GM12892 (cell line): ENCODE data around the gene MLXIP.

Experiments used
- DNase-seq: peaks from one replicate; pipeline ENCODE4 v3.0.0; 2011; ENCODE audit not compliant: insufficient read length
- FAIRE-seq: peaks from 2 replicates; lab custom pipeline; 2011; peaks lifted over from hg19 to GRCh38; lab: Jason Lieb, UNC
- POLR2A ChIP-seq: IDR thresholded peaks from 2 replicates; pipeline ENCODE4 v1.6.1; 2011; ENCODE audit warnings: low read depth, low read length, control low read depth
- POLR2AphosphoS5 ChIP-seq: IDR thresholded peaks from 2 replicates; pipeline ENCODE4 v1.6.1; 2011; ENCODE audit warnings: low read depth, low read length, control low read depth
- TAF1 ChIP-seq: IDR thresholded peaks from 2 replicates; pipeline ENCODE4 v1.6.1; 2011; ENCODE audit warnings: low read depth, mild to moderate bottlenecking, control low read depth, low read length, borderline replicate concordance

Gene MLXIP

DNA sequence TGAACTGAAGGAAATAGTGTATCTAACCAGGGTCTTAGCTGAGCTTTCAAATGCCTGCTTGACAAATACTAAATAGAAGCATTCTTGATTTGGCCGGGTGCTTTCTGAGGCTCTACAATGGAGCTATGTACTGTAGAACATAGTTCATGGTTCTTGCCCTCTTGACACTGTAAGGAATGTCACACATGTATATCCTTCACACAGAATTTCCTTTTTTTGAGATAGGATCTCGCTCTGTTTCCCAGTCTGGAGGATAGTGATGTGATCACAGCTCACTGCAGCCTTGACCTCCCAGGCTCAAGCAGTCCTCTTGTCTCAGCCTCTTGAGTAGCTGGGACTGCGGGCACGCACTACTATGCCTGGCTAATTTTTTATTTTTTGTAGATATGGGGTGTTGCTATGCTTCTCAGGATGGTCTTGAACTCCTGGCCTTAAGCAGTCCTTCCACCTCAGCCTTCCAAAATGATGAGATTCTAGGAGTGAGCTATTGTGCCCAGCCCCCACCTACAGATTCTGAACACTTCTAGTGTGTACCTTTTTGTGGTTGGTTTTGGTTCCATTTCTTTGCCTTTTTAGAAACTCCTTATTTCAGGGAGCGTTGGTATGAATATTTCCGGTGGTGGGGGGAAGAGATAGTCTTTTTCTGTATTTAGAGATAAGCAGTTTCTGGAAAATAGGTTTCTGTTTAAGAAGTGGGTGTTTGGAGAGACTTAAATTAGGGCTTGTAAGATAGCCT, 4.2 kb downstream of the MLXIP start:
- FAIRE-seq (no peak), DNase-seq (no peak)
- TF ChIP-seq POLR2AphosphoS5 (no peak), POLR2A (no peak), TAF1 (no peak)

DNA sequence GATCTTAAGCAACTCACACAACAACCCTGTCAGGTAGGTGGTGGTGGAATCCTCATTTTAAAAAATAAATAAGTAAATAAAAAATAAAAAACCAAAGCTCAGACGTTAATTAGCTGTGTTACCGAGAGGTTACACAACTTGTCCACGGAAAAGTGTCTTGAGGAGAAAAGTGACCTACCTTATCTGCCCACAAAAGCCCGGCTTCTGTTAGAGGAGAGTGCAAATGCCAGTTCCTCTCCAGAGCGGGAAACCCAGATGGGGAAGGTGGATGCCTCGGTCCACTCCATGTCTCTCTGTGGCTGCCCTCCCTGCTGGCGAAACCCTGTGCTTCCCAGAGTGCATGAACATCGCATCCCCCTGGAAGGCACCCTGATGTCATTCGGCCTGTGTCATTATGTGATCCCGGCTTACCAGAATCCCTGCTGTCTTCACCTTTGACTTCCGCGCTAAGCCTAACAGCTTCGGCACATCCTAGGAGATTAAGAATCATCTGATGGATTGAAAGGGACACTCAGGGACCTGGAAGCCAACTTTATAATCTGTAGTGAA, 6.4 kb downstream of the MLXIP start:
- no peak for FAIRE-seq
- TF ChIP-seq POLR2A (no peak), POLR2AphosphoS5 (no peak), TAF1 (no peak)
- no peak for DNase-seq

DNA sequence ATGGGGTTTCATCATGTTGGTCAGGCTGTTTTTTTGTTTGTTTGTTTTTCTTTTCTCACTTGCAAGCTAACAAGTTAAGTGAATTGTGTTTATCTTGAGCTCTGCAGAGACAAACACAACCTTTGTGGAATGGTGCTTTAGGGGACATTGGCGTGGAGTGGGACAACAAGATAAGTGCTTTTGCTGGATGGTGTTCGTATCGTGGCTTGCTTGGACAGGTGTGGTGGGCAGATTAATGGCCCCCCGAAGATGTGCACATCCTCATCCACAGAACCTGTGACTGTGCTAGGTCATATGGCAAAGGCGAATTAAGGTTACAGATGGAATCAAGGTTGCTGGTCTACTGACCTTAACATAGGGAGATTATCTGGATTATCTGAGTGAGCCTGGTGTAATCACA, 7.0 kb downstream of the MLXIP start:
- DNase-seq (no peak), FAIRE-seq (no peak)
- no peak for TF ChIP-seq POLR2A
- TF ChIP-seq POLR2AphosphoS5, result no peak
- TF ChIP-seq TAF1, result no peak

DNA sequence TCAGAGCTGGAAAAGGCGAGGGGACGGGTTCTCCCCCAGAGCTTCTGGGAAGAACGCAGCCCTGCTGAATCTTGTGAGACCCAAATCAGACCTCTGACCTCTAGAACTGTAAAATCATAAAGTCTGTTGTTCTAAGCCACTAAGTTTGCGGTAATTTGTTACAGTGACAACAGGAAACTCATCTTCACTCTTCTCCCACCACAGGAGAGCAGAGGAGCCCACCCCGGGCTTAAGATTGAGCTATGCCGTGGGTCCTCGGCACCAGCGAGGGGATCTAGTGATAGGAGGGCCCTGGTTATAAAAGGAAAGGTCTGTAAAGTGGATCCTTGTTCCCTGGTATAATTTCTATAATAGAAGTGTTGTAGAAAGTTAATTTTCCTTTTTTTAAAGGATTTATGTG, 7.6 kb downstream of the MLXIP start:
- no peak for TF ChIP-seq TAF1
- TF ChIP-seq POLR2A, result no peak
- no peak for TF ChIP-seq POLR2AphosphoS5
- FAIRE-seq (no peak), DNase-seq (no peak)

DNA sequence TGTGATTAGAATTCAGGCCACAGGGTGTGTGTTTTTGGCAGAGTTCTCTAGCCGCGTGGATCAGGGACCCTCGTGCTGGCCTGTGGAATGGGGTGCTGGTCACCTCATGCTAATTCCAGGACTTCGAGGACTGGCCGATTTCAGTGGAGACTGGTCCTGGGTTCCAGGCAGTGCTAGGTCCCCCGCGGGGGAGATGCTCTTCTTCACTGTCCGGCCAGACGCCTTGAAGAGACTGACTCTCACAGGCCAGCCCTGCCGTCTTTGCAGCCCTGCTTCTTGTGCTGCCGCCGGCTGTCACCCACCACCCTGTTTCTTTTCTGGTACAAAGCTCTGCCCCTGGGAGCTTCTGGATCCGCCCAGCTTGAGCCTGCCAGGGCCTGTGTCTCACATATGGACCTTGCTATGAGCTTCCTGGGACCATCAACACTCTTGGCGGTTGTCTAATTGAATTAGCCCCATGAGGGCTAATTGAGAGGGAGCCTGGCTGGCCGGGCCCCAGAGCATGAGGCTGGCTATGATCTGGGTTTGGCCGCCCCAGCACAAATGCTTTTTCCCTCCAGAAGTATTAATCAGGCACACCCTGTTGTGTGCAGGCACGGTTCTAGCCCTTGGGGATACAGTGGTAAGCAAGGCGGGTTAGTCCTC, 8.2 kb downstream of the MLXIP start:
- no peak for TF ChIP-seq TAF1
- no peak for TF ChIP-seq POLR2AphosphoS5
- TF ChIP-seq POLR2A, result no peak
- DNase-seq (no peak), FAIRE-seq (no peak)

DNA sequence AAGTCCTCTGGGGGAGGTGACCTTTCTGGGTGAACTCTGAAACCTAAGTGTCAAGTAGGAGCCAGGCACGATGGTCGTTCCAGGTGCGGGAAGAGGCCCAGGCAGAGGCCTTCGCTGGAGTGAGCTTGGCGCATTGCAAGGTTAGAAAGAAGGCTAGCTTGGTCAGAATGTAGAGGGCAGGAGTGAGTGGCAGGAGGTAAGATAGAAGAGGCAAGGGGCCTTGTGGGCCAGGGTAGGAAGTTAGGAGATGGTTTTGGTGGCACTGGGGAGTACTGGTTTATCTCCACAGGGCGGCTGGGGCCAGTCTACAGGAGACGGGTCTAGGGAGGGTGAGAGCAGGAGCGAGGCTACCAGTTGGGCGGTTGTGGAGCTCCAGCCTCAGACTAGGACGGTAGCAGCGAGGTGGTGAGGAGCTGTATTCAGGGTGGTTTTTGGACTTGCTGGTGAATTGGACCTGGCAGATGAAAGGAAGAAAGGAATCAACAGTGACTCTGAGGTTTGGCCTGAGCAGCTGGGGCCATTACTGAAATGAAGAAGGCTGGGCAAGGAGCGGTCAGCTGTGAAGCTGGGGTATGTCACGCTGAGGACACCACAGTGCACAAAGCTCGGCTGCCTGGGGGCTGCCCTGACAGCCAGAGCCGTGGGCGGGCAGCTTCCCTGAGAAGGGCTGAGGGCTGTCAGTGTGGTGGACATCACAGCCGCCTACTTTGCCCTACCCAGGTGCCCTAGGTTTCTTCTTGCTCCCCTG, 9.0 kb downstream of the MLXIP start:
- DNase-seq (no peak), FAIRE-seq (no peak)
- TF ChIP-seq TAF1 (no peak), POLR2A (no peak), POLR2AphosphoS5 (no peak)

DNA sequence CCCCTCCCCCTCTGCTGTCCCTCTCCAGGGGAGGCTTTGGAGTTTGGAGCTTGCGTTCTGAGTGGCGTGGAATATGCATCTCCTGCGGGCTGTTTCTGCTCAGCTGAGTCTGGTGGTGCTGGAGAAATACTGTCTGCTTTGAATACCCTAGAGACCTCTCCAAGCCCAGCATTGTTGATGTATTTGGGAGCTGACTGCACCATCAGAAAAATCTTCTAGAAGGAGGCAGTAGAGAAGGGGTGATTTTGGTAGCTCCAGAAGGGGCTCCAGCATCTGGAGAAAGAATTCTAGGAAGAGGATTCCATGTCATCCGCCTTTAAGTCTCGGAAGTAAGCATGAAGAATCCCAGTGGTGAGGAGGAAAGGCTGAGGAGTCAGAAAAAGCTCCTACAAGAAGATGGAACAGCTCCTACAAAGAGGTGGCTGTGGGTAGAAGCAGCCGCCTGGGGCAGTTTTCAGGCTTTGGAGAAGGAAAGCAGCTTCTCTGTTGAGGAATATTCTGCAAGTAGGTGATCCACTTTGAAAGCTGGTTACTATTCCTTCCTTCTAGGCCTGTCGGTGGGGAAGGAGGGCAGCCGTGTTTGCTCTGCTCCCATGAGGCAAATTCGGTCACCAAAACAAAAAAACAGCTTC, 9.7 kb downstream of the MLXIP start:
- FAIRE-seq (no peak), DNase-seq (no peak)
- no peak for TF ChIP-seq POLR2AphosphoS5
- no peak for TF ChIP-seq TAF1
- no peak for TF ChIP-seq POLR2A

DNA sequence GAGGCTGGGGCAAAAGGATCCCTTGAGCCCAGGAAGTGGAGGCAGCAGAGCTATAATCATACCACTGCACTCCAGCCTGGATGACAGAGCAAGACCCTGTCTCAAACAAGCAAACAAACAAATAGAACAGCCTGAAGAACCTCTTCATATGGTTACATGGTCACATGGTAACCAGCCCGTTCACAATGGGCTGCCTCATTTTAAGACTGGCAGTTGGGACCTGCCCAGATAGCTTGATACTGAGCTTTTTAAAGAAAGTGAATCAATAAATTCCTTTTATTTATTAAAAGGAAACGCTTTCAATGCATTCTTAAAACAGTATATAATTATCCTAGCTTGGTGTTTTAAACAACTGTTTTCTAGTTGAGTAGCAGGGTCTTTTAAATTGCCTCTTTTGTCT, 10.5 kb downstream of the MLXIP start:
- FAIRE-seq, result no peak
- TF ChIP-seq POLR2A (no peak), TAF1 (no peak), POLR2AphosphoS5 (no peak)
- DNase-seq, result no peak

DNA sequence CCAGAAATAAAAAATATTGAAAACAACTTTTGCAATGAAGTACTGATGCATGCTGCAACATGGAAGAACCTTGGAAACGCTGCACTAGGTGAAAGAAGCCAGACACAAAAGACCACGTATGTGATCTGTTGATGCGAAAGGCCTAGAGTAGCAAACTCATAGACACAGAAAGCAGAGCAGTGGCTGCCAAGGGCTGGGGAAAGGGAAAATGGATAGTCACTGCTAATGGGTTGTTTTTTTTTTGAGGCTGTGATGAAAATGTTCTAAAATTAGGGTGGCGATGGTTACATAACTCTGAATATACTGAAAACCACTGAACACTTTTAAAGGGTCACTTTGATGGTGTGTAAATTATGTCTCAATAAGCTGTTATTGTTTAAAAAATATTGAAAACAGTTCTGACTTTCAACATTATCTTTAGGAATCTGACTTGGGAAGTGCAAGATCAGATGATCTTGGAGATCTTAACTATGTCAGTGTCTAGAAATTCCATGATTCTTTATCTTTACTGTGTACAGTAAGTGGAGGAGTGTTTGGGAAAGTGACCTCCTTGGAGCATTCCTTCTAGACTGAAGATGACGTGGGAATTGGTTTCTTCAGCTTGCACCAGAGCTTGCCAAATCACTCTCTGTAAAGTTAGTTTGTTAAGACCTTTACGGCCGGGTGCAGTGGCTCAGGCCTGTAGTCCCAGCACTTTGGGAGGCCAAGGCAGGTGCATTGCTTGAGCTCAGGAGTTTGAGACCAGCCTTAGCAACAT, 12.4 kb downstream of the MLXIP start:
- TF ChIP-seq POLR2A (no peak), POLR2AphosphoS5 (no peak), TAF1 (no peak)
- FAIRE-seq (no peak), DNase-seq (no peak)

DNA sequence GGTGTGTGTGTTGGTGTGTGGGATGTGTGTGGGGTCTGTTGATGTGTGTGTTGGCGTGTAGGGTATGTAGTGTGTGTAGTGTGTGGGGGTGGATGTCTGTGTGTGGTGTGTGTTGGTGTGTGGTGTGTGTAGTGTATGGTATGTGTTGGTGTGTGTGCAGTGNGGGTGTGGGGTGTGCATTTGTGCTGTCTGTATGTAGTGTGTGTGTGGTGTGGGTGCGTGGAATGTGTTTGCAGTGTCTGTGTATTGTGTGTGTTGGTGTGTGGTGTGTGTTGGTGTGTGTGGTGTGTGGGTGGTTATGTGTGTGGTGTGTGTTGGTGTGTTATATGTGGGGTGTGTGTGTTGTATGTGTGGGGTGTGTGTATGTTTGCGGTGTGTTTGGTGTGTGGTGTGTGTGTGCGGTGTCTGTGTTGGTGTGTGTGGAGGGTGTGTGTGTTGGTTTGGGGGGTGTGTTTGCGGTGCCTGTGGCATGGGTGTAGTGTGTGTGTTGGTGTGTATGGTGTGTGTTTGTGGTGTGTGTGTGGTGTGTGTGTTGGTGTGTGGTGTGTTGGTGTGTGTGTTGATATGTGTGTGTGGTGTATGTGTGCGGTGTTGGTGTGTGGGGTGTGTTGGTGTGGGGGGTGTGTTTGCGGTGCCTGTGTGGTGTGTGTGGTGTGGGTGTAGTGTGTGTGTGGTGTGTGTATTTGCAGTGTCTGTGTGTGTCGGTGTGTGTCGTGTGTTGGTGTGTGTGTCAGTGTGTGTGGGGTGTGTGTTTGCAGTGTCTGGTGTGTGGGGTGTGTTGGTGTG, 14.7 kb downstream of the MLXIP start:
- TF ChIP-seq POLR2A (no peak), POLR2AphosphoS5 (no peak), TAF1 (no peak)
- DNase-seq (no peak), FAIRE-seq (no peak)
